HG02943 (cell line): ENCODE results near the gene TMEM181.
"Not testable (repeated sequence)": the region's sequence is repeated elsewhere in the genome, so short reads cannot be mapped to it uniquely, and the experiment has no call there.

Experiments used
- ATAC-seq: cut with Tn5 transposase; IDR thresholded peaks from one replicate; pipeline ENCODE4 v1.9.1; 2021; ENCODE audit warnings: mild to moderate bottlenecking, low read depth, moderate library complexity; ENCODE audit not compliant: unreplicated experiment

TMEM181 gene

GRCh38 chr6:158536084-158536890 is 23.6 kb upstream of the TMEM181 start:
- ATAC-seq = no peak

- no peak for ATAC-seq
Measured at GRCh38 chr6:158536891-158537798, 22.7 kb upstream of the TMEM181 start.

GRCh38 chr6:158538741-158539140 is 21.1 kb upstream of the TMEM181 start:
- ATAC-seq = no peak

- no peak for ATAC-seq
Measured at GRCh38 chr6:158539413-158539812, 20.5 kb upstream of the TMEM181 start.

GRCh38 chr6:158539881-158540280 is 20.0 kb upstream of the TMEM181 start:
- ATAC-seq = no peak

- no peak for ATAC-seq
Measured at GRCh38 chr6:158543606-158544185, 16.2 kb upstream of the TMEM181 start.

- ATAC-seq = no peak
Measured at GRCh38 chr6:158544428-158544827, 15.5 kb upstream of the TMEM181 start.

- ATAC-seq = no peak
Measured at GRCh38 chr6:158545043-158545966, 14.6 kb upstream of the TMEM181 start.

GRCh38 chr6:158548418-158549161 is 11.3 kb upstream of the TMEM181 start:
- no peak for ATAC-seq

GRCh38 chr6:158552055-158552795 is 7.7 kb upstream of the TMEM181 start:
- ATAC-seq = no peak

- no peak for ATAC-seq
Measured at GRCh38 chr6:158552796-158553138, 7.1 kb upstream of the TMEM181 start.

GRCh38 chr6:158554611-158555361 is 5.1 kb upstream of the TMEM181 start:
- no peak for ATAC-seq

GRCh38 chr6:158556113-158556512 is 3.8 kb upstream of the TMEM181 start:
- ATAC-seq = no peak

- ATAC-seq = not testable (repeated sequence)
Measured at GRCh38 chr6:158557110-158557509, 2.8 kb upstream of the TMEM181 start.

- ATAC-seq = no peak
Measured at GRCh38 chr6:158557927-158558326, 2.0 kb upstream of the TMEM181 start.

GRCh38 chr6:158558415-158559306 is 1.2 kb upstream of the TMEM181 start:
- ATAC-seq = no peak

GRCh38 chr6:158559338-158559894 is 475 bp upstream of the TMEM181 start:
- ATAC-seq = no peak
